Measurements from ENCODE around the gene ATP1A2.
A peak's percentile ranks its signal among the peaks of the same experiment; 100 is the strongest.
"Not testable (repeated sequence)": the region's sequence is repeated elsewhere in the genome, so short reads cannot be mapped to it uniquely, and the experiment has no call there.

ATP1A2 gene

DNA sequence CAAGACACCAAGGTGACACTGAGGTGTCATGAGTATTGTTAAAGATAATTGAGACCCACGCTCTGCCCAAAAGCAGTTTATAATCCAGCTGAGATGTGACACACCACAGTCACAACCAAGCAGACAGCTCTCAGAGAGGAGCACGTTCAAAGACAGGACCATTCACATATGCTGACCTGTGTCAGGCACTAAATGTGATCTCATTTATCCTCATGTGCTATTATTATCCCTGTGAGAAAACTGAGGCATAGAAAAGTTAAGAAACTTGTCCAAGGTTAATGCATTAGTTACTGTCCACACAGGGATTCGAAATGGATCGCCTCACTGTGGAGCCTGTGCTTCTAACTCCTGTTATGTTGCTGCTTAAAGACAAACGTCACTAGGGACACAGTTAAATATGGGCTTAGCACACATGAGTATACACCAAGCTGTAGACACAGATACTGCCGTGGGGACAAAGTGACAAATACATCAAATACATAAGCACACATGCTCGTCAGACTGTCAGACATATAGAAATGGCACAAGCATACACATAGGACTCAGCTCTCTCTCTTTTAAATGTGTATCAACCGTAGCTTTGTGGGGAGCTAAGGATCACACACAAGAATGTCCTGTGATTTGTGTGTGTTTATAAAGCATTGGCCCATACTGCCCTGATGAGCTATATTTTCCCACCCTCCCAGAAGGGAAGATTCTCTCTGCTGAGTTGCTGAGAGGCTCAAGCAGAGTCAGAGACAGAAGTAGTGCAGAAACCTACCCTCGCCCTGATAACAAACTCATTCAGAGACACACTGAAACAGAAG lies 13.6 kb upstream of the ATP1A2 start:
- DNase-seq, result no peak

DNA sequence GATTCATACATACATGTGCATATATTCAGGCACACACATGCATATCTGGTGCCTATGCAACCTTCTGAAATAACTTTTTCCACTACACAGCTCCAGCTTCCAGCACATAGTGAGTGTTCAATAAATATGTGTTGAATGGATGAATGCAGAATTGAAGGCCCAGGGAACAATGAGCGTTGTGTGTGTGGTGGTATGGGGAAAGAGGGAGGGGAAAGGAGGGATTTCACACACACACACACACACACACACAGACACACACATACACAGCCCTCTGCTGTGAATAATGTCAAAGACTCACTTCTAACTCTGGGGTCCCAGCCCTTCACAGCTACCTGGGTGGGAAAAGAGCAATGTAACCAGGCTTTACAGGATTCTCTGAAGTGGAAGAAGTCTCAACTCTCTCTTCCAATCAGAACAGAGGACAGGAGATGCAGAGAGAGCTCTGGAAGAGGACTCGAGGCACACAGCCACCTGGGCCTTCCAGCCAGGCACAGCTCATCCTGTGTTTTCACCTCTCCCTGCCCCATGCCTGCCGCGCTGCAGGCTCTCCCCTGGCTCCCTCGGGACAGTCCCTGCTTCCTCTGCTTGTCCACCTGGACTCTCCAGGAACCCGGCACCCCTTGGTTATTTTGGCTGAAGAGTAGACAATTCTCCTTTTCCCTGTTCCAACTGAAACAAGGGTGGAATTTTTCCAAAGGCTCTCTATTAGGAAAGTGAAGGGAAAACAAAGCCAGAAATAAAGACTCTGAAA lies 11.7 kb upstream of the ATP1A2 start:
- DNase-seq, result no peak

DNA sequence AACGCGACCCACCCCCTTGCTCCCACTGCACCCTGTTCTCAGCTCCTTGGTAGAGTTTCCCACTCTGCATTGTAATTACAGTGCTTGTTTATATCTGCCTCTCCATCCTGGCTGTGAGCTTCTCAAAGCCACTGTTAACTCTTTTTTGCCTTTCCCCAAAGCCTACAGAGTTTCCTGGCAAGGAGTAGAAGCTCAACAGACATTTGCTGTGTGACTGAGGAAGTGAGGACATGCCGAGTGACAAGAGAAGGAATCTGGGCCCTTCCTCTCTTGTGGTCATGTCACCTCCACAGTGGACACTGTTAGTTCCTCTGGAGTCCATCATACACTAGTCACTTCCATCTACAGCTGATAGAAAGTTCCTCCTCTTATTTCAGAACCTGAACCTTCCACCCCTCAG lies 11.1 kb upstream of the ATP1A2 start:
- no peak for DNase-seq

DNA sequence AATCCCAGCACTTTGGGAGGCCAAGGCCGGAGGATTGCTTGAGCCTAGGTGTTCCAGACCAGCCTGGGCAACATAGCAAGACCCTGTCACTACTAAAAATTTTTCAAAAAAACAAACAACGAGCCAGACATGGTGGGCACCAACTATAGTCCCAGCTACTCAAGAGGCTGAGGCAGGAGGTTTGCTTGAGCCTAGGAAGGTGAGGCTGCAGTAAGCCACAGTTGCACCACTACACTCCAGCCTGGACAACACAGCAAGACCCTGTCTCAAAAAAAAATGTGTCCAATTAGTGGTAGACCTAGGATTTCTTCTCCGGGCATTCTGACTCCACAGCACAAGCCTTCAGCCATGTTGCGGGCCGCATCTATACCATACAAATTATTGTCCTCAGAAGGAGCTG lies 10.4 kb upstream of the ATP1A2 start:
- DNase-seq, result no peak

DNA sequence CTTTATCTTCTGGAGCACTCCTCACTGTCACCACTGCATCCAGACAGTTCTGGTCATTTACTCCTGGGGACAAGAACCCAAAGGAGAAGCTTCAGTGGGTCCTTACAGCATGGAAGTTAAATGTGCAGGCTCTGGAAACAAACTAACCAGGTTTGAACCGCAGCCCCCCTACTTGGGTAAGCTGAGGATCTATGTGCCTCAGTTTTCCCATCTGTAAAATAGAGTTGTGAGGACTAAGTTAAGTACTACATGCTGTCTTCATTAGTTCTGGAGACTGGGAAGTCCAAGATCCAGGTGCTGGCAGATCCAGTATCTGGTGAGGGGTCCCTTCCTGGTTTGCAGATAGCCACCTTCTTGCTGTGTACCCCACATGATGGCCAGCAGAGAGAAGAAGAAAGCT lies 8.0 kb upstream of the ATP1A2 start:
- no peak for DNase-seq

DNA sequence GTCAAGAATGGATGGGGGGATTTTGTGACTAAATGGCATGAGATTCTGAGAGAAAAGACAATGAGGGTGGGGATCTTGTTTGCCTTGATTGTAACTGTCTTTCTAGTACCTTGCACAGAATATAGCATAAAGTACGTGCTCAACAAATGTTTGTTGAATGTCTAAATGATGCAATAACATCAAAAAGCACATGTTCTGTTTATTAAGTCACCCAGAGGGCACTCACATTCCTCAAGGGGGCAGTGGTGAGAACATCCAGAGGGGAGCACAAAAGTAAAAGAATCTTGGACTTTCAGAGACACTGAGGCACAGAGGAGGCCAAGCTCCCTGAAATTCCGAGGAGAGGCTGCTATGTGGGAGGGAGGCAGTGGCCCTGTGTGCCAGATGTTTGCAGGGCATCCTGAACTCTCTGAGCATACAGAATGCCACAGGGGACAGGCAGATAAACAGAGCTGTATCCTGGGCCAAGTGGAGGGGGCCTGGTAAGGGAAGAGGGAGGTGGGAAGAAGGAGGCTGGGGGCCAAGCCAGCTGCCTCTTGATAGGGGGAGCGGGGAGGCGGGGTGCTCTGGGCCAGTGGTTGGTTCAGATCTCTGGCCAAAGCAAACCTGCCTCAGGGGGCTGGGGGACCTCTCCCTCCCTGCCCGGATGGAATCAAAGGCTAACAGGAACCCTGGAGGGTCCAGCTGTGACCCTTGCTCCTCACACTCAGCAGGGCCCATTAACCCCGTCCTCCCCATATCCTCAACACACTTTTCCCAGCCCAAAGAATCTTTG lies 6.5 kb upstream of the ATP1A2 start:
- peak; percentile 47 to 50 for DNase-seq

DNA sequence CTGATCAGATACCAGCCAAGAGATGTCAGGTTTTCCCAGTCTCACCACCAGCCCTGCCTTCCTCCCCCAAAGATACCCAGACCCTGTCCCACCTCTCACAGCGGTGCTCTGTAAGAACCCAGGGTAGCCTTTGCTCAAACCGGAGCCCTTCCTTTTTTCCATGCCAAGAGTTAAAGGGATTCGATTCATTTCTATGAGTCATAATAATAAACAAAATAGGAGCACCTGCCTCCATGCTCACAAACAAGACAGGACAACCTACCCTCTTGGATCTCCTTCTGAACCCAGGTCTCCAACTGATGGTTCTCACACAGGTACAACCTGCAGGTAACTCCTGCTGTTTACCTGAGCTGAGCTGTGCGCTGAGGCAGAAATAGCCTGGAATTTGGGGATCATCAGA lies 5.9 kb upstream of the ATP1A2 start:
- no peak for DNase-seq

DNA sequence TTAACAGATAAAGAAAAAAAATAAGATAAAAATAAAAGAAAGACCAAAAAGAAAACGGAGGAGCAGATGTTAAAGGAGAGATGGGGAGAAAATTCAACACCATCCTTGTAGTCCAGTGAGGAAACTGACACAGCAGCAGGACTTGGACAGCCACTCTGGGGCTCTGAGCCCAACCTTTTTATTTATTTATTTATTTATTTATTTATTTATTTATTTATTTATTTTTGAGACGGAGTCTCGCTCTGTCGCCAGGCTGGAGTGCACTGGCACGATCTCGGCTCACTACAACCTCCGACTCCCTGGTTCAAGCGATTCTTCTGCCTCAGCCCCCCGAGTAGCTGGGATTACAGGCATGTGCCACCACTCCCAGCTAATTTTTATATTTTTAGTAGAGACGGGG lies 4.1 kb upstream of the ATP1A2 start:
- DNase-seq, result not testable (repeated sequence)

DNA sequence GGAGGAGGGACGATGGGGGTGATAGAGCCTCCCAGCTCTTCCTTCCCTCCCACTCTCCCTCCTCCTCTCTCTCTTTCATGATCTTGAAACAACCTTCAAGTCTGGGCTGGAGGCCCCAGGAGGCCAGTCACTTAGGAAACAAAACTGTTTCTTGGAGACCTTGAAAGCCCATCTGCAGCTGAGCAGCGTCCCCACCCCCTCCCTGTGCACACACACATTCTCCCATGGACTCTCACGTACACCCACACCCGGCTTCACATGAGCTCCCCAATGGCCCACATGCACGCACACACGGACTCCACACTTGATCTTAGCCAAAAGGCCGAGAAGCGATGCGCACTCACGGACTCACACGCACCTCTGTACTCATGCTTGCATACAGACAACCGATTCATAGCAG lies 3.2 kb upstream of the ATP1A2 start:
- DNase-seq, result no peak

DNA sequence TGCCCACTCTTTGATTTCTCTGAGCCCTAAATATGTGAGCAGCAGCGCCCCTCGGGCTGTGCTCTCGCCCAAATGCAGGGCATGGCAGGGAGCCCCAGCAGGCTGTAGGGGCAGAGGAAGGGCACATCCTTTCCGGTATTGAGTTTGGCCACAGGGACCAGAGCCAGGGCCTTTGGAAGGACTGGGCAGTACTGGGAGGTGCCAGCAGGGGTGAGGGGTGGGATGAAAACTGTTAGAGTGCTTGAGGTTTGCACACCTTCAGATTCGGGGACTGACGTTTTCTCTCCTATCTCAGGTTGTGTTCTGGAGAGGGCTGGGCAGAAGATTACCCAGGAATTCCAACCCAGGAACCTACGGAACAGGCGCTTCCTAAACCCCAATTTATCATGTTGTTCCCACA lies 2.2 kb upstream of the ATP1A2 start:
- DNase-seq, result no peak

DNA sequence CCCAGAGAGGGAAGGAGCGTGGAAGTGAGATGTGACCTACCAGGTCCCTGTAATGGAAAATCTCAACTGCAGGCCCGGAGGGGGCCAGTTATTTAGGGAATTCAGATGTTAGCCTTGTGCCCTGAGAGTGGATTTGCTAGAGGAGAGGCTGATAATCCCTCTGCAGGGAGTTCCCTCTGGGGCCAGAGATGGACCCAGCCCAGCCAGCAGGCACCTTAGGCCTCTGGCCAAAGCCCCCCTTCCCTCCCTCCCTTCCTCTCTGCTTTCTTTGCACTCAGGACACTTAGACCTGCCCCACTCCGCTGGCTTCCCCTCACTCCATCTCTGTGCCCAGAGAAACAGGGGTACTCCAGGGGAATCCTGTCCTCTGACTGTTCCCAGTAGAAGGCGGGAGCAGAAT lies 1.5 kb upstream of the ATP1A2 start:
- no peak for DNase-seq

DNA sequence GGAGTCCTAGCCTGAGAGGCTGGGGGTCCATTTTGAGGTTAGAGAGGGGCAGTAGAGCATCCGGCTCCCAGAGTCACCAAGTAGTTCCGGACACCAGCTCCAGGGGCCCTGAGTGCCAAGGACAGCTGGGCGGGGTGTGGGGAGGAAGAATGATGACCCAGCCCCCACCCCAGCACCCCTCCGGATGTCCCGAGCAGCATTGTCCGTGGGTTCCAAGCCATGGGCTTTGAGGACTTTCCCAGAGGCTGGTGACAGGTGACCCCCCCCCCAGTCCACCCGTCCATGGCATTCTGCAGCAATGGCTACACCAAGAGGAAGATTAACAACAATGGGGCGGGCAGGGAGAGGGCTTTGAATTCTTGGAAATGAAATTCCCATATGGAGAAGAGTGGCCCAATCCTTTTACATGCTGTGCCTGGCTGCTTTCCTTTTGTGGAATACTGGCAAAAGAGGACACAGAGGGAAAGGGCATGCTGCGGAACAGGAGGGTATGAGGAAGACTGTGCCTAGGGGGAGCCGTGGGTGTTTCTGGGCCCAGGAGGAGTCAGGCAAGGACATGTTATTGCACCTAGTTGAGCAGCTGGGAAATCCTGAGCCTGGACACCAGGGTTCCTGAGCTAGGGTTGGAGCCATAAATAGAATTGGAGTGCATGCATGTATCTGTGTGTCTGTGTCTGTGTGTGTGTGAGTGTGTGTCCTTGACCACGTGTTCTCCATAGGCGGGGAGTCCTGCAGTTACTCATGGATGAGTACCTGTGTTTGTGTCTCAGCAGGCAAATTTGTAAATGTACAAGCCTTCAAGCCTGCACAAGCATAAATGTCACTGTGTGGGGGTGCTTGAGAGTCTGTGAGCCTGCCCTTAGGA lies 956 bp downstream of the ATP1A2 start:
- no peak for DNase-seq

DNA sequence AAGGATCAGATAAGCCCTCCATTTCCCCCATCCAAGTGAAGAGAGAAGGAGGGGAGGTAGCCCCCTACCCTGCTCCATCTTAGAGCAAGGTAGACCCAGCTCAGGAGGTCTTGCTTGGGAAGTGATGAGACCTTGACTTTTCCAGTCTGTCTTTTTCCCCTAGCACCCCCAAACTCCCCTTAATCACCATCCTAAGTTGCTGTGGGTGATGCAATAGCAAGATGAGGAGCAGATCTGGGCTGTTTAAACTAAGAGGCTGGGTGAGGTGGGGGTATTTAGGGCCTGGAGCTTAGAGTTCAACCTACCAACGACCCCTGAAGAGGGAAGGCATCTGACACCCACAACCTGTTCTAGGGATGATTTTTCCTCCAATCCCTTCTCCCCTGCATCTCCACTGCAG lies 1.7 kb downstream of the ATP1A2 start:
- no peak for DNase-seq

DNA sequence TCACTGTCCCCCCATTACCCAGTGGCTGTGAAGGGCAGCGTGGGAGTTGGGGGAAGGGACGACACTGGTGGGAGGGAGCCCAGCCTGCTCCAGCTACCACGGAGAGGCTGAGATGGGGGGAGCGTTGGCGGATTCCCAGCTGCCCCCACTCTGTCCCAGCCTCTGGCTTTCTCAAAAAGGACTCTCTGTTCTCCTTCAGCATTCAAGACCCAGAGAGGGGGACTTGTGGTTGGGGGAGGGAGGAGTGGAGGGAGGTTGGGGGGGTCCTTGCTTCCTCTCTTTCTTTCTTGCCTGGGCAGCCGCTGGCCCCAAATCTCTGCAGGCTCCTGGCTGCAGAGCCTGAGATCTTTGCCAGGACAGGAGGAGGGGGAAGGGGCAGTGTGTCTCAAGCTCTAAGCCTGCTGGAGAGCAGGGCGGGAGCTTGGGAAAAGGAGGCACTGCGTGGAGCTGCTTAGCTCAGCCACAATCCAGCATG lies 2.2 kb downstream of the ATP1A2 start:
- no peak for DNase-seq

DNA sequence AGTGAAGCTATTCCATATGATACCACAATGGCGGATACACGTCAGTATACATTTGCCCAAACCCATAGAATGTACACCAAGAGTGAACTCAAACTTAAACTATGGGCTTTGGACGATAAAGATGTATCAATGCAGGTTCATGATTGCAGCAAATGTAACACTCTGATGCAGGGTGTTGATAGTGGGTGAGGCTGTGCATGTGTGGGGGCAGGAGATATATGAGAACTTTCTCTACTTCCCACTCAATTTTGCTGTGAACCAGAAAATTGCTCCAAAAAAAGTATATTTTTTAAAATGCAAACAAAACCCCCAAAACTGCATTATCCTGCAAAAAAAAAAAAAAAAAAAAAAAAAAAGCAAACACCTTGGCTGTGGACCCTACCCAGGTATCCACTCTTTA lies 3.4 kb downstream of the ATP1A2 start:
- no peak for DNase-seq

DNA sequence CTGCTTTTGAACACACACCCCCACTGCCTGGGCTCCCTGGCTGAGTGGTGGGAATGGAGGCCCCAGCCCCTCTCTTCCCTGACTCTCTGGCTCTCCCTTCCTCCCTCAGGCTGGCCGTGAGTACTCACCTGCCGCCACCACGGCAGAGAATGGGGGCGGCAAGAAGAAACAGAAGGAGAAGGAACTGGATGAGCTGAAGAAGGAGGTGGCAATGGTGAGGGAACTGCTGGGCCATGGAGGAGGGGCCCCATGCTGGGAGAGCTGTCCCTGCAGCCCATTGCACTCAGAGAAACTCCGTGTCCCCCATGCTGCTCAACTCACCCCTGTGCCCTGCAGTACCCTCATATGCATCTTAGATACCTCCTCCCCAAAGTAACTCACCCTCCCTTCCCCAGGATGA lies 5.2 kb downstream of the ATP1A2 start:
- no peak for DNase-seq

DNA sequence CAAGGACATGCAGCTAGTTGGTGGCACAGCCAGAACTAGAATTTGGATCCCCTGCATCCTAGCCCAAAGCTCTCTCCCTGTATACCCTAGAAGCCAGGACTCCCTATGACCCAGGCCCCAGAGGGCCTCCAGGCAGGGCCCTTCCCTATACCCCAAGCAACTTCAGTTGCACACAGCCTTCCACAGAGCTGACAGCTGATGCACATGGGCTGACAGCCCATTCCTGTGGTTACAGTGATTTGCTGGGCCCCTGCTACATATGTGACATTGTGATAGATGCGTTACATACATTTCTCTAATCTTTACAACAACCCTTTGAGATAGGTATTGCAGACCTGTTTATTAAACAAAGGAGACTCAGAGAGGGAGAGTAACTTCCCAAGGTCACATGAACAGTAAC lies 5.8 kb downstream of the ATP1A2 start:
- DNase-seq, result no peak

DNA sequence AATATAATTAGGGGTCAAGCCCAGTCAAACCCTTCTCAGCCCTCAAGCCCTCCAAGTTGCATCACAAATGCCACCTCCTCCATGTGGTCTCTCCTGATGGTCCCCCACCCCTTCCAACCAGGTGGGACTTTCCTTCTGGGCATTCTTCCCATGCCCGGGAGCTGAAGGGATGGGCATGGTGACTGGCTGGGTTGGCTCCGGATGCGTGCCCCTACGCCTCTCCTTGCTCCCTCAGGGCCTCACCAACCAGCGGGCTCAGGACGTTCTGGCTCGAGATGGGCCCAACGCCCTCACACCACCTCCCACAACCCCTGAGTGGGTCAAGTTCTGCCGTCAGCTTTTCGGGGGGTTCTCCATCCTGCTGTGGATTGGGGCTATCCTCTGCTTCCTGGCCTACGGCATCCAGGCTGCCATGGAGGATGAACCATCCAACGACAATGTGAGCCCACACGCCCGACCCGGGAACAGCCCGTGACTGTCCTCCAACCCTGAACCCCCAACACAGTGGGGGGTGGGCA lies 7.5 kb downstream of the ATP1A2 start:
- DNase-seq, result no peak

DNA sequence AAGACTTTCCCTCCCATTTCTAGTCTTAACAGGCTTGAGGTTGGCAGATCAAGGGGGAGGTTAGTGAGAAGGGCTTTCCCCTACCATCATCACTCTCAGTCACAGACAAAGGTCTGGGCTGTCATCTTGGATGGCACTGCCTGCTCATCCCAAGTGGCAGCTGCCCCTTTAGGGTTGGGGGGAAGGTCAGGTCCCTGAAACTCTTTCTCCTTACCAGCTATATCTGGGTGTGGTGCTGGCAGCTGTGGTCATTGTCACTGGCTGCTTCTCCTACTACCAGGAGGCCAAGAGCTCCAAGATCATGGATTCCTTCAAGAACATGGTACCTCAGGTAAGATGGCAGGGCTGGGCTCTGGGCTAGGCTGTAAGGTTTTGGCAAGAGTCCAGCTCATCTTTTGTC lies 8.2 kb downstream of the ATP1A2 start:
- no peak for DNase-seq

DNA sequence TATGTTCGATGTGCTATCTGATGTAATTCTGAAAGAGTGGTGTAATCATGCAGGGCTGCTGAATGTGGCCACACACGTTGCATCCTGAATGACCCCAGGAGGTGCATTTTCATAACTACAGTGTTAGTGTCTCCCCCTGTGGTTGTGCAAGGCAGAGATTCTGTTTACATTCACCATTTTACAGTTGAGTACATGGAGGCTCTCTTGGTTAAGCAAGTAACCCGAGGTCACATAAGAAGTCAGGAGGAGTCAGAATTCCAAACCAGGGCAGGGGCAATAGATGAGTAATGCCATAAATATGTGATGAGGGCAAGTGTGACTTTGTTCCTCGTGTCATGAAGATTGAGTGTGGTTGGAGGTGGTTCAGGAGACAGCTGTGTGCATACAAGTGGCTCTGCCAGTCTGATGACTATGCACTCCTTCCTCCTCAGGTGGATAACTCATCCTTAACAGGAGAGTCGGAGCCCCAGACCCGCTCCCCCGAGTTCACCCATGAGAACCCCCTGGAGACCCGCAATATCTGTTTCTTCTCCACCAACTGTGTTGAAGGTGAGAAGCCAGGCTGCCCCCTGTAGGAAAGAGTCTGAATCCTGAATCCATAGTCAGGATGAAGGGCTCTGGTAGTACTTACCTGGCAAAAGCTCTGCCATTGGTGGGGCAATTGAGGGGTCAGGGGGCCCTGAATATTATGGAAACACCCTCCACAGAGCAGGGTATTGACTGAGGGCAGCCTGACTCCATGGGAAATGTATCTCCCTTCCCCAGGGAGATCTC lies 9.3 kb downstream of the ATP1A2 start:
- DNase-seq, result no peak

DNA sequence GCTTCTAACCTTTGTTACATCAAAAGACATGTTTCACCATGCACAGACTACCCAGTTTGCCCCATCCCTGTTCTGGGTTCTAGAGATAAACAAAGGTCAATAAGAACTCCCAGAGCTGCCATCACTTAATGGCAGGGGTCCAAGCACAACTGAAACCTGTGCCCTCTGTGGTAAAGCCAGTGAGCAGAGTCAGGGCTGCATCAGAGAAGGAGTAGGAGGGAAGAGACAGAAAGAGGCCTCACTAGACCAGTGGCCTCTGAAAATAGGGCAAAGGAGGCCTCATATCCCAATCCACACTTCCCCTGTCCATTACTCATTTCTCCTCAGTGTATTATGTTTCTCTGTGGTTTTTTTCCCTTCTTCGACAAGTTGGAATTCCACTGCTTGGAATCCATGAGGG lies 10.2 kb downstream of the ATP1A2 start:
- DNase-seq, result no peak

DNA sequence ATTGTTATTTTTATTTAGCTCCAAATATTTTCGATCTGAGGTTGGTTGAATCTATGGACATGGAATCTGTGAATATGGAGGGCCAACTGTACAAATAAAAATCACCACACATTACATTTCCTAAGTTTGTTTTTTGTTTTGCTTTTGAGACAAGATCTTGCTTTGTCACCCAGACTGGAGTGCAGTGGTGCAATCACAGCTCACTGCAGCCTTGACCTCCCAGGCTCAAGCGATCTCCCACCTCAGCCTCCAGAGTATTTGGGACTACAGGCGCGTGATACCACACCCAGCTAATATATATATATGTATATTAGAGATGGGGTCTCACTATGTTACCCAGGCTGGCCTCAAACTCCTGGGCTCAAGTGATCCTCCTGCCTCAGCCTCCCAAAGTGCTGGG lies 10.8 kb downstream of the ATP1A2 start:
- DNase-seq, result not testable (repeated sequence)

All from CD4-positive, alpha-beta T cell treated with Interferon alpha-2 for 1 hour (primary cell).